Astrocyte of the spinal cord (primary cell): ENCODE data around the gene ASPSCR1.

Experiments used
- DNase-seq: peaks from one replicate; pipeline ENCODE4 v3.0.0; 2011; ENCODE audit warnings: low read depth, low spot score
- H3K4me3 ChIP-seq: 2 replicates; pipeline ENCODE4 v1.5.1; 2011; ENCODE audit warnings: low read depth, mild to moderate bottlenecking, low read length, moderate library complexity
- in situ Hi-C: cut with HindIII; loops from 2 replicates; pipeline ENCODE4 v1.10.0; 2017; ENCODE audit warnings: low sequenced_read_pairs
- TF ChIP-seq, protein P1 (sequence below): IDR thresholded peaks from 2 replicates; pipeline ENCODE4 v1.5.1; 2012; ENCODE audit warnings: low read depth, mild to moderate bottlenecking, low read length, inconsistent platforms

Gene ASPSCR1

DNA sequence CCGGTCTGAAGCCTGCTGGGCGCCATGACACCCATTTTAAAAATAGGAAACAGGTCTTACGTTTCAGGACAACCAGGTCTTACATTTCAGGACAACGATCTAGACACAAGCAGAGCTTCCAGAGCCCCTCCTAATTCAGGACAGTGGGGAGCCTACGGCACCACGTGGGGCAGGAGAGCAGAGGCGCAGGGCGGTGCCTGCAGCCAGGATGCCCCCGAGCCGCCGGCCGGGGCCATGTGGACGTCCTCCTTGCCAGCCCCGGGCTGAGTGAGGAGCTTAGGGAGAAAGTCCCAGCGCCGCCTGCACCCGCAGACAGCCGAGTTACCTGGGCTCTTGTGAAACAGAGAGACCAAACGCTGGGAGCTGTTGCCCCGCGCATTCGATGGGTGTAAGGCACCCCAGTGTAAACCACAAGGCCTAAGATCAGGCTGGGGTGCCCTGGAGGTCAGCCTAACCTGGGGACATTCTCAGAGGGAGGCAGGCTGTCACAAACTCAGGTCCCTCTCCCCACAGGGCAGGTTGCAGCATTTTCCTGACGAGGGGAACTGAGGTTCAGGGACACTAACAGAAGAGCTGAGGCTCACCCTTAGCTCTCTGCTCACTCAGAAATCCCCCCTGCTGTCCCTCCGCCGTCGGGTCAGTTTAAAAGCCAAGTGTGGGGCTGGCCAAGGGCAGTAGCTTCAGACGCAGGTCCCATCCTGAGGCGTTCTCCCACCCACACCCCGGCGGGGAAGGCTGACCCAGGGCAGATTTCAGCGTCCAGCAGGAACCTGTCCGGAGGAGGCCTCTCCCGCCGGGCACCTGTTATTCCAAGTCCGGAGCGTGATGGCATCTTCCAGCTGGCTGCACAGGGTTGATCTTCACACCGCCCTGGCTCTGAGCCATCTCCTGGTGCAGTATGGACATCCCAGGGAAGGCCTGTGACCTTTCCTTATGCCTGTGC lies 14.7 kb upstream of the ASPSCR1 start:
- no peak overlapping the region for H3K4me3 ChIP-seq
- DNase-seq, result no peak
- in situ Hi-C loops, result no loop called here
- TF ChIP-seq, protein P1, sequence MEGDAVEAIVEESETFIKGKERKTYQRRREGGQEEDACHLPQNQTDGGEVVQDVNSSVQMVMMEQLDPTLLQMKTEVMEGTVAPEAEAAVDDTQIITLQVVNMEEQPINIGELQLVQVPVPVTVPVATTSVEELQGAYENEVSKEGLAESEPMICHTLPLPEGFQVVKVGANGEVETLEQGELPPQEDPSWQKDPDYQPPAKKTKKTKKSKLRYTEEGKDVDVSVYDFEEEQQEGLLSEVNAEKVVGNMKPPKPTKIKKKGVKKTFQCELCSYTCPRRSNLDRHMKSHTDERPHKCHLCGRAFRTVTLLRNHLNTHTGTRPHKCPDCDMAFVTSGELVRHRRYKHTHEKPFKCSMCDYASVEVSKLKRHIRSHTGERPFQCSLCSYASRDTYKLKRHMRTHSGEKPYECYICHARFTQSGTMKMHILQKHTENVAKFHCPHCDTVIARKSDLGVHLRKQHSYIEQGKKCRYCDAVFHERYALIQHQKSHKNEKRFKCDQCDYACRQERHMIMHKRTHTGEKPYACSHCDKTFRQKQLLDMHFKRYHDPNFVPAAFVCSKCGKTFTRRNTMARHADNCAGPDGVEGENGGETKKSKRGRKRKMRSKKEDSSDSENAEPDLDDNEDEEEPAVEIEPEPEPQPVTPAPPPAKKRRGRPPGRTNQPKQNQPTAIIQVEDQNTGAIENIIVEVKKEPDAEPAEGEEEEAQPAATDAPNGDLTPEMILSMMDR, result no peak

DNA sequence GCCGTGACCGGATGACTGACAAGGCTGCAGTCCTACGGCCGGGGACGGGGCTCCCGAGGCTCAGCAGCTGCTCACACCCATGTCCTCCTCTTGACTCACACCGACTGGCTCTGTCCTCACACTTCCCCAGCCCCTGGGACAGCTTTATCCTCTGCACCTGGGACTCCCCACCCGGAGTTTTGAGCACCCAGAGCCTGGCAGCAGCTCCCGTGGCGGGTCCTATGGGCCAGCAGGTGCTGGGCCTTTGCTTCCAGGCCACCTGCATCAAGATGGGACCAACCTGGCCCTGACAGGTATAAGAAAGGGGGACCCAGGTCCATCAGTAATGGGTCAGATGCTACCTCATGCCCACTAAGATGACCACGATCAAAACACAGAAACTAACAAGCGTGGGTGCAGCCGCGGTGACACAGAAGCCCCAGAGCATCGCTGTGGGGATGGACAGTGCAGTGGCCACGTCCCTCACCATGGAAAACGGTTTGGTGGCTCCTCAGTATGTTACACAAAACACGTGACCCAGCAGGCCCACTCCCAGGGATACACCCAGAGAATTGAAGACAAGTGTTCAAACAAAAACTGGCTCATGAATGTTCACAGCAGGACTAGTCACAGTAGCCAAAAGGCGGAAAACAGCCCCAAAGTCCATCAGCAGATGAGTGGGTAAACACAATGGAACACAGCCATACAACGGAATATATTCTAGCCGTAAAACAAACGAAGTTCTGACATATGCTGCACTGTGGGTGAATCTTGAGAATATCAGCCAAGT lies 13.2 kb upstream of the ASPSCR1 start:
- DNase-seq, result no peak
- in situ Hi-C loops, result no loop called here
- TF ChIP-seq, protein P1, result no peak
- H3K4me3 ChIP-seq, result no peak overlapping the region

DNA sequence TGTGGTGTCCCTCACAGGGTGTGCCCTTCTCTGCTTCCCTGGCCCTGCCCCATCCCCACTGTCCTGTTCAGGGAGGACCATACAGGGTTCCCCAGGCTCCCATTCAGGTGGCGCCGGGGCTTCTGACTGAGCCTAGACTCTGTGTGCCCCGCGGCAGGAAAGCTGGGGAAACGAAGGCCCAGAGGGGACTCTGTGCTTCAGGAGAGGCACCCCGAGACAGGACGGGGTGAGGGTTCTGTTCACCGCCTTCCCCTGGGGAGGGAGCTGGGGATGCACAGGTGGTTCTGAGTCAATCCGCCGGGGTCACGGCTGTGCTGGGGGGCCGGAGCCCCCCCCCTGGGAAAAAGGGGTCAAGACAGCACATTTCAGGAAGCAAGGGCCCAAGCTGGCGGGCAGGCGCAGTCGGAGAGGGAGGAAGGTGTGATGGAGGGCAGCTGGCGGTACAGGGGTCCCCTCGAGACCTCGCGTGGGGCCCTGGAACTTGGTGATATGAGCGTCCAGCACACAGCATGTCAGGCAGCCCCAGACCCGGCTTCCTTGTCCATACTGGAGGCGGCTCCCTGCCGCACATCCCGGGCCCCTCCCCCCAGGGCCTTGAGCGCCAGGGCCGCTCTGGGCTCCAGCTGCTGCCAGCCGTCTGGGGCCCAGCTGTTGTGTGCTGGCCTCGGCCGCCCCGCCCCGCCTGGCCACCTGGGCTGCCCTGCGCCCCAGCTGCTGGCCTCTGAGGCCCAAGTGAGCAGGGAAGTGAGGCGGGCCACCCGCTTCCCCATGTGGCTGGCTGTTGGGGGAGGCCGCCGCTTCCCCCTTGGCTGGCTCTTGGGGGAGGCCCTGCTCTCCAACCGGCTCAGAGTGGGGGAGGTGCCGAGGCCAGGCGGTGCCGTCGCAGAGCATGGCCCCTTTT lies 10.8 kb upstream of the ASPSCR1 start:
- TF ChIP-seq, protein P1, result no peak
- in situ Hi-C loops, result no loop called here
- no peak for DNase-seq
- no peak overlapping the region for H3K4me3 ChIP-seq

DNA sequence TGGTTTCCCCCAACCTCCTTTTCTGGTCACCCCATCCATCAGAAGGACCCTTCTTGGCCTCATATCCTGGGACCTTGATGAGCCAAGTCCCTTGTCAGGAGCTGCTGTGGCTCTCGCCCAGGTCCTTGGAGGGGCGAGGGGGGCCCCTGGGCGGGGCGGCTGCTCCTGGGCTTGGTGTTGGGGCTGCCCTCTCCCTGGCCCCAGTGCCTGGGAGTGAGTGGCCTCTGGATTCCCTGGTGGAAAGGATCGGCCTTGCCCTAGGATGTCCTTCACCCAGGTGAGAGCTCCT lies 10.2 kb upstream of the ASPSCR1 start:
- in situ Hi-C loops, result no loop called here

GRCh38 chr17:81967533-81968395 lies 9.7 kb upstream of the ASPSCR1 start:
- in situ Hi-C loops, result no loop called here
- DNase-seq, result peak; percentile 52
- no peak overlapping the region for H3K4me3 ChIP-seq
- TF ChIP-seq, protein P1, result no peak

More for the DNA sequence above, 10.2 kb upstream of the ASPSCR1 start:
- H3K4me3 ChIP-seq, result no peak overlapping the region
- no peak for DNase-seq
- TF ChIP-seq, protein P1, result no peak
